ENCODE results near the gene DDX49. TPM values are rescaled to one million over a fixed set of nuclear protein-coding genes. Genes with fewer than 3 reads are reported as not detected.
"Not testable (repeated sequence)": the region's sequence is repeated elsewhere in the genome, so short reads cannot be mapped to it uniquely, and the experiment has no call there.

Gene DDX49
- total RNA-seq, 1 donor from 2014 or later, result 55.0 TPM

- peak; percentile 84 for DNase-seq (ENCODE audit: low read depth)
Measured at GRCh38 chr19:18895038-18895823, 24.3 kb upstream of the DDX49 start.

DNA sequence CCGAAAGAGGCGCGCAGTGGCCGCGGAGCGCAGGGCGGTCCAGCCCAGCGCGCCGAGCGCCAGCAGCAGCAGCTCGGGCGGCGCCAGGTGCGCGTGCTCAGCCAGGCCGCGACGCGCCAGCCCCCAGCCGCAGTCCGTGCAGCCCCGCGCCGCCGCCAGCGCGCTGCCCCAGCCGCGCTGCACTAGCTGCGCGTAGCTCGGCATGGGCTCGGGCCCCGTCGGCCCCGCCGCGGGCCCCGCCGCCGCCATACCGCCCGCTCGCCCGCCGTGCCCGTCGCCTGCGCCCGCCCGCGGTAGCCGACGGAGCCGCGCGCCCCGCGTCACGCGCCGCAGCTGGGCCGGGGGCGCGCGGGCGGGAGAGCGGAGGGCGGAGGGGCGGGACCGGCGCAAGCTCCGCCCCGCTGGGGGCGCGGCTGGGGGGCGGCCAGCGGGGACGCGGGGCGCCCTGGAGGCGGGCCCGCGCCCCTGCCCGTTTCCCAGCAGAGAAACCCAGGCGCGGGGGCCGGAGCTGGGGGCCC is 23.6 kb upstream of the DDX49 start, which contains the start of gene CERS1:
TSS of gene CERS1 (minus strand) at position 335 of the 518 bp plus-strand sequence. CDS start at position 249, 86 bp downstream.
- peak; percentile 31 for DNase-seq (ENCODE audit: low read depth)

GRCh38 chr19:18896421-18896841 is 23.1 kb upstream of the DDX49 start:
- no peak for DNase-seq (ENCODE audit: low read depth)

DNA sequence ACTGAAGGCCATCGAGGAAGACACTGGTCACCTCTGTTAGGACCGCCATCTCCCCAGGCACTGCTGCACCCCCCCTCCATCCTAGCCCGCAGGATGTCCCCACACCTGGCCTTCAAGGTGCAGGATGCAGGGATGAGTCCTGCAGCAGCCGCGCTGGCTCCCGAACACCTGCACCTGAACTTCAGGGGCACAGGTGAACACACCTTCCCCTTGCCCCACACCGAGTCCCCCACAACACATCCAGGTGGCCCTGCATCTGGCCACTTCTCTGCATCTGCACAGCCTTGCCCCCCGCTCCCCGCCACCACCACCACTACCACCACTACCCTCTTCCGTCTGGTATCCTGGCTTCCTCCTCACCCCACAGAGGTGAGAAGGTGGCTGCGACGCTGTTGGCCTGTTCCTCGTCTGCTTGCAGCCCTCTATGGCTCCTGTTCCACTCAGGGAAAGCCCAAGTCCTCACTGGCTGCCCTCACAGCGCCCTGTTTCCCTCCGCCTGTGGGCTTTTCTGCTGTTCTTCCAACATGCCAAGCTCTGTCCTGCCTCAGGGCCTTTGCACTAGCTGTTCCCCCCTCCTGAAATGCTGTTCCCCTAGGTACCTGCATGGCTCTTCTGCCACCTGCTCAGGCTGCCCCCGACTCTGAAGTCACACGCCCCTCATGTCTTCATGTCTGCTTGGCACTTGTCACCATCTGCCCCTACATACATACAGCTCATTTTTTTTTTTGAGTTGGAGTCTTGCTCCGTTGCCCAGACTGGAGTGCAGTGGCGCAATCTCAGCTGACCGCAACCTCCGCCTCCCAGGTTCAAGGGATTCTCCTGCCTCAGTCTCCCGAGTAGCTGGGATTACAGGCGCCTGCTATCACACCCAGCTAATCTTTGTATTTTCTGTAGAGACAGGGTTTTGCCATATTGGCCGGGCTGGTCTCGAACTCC is 22.2 kb upstream of the DDX49 start:
- DNase-seq (ENCODE audit: low read depth), result no peak

- peak; percentile 23 for DNase-seq (ENCODE audit: low read depth)
Measured at GRCh38 chr19:18898081-18898606, 21.4 kb upstream of the DDX49 start.

GRCh38 chr19:18898607-18899408 is 20.7 kb upstream of the DDX49 start:
- no peak for DNase-seq (ENCODE audit: low read depth)

GRCh38 chr19:18899624-18900560 is 19.6 kb upstream of the DDX49 start:
- DNase-seq (ENCODE audit: low read depth), result no peak

- no peak for DNase-seq (ENCODE audit: low read depth)
Measured at GRCh38 chr19:18900700-18901481, 18.6 kb upstream of the DDX49 start.

GRCh38 chr19:18901491-18901890 is 18.0 kb upstream of the DDX49 start:
- no peak for DNase-seq (ENCODE audit: low read depth)

GRCh38 chr19:18902519-18902918 is 17.0 kb upstream of the DDX49 start:
- DNase-seq (ENCODE audit: low read depth), result not testable (repeated sequence)

GRCh38 chr19:18903156-18904037 is 16.1 kb upstream of the DDX49 start:
- no peak for DNase-seq (ENCODE audit: low read depth)

DNA sequence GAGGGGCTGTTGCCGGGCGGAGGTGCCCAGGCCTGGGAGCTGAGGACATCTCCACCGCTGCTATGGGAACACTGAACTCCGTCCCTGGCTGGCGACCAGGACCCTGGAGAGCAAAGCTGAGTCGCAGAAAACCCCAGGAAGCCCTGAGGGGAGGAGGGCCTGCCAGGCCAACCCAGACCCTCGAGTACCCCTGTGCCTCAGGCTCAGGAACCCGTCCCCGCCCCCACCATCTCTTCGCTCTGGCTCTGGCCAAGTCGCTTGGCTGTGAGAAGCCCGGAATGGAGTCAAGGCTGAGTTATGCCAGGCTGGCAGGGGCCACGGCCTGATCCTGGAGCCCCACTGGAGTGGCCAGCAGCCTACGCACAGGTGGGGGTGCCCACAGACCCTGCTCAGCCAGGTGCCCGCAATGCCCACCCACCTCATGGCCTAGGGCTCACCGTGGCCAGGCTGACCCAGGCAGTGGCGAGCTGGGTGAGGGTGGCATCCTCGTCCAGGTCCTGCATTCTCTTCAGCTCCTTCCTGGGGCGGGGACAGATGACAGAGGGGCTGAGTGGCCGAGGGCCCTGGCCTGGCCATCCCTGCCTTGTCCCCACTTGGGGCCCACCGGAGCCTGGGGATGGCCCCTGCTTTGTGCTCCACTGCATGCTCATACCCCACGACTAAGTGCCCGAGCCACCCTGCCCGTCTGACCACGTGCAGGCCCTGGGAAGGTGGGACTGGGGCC is 15.0 kb upstream of the DDX49 start:
- DNase-seq (ENCODE audit: low read depth), result no peak

DNA sequence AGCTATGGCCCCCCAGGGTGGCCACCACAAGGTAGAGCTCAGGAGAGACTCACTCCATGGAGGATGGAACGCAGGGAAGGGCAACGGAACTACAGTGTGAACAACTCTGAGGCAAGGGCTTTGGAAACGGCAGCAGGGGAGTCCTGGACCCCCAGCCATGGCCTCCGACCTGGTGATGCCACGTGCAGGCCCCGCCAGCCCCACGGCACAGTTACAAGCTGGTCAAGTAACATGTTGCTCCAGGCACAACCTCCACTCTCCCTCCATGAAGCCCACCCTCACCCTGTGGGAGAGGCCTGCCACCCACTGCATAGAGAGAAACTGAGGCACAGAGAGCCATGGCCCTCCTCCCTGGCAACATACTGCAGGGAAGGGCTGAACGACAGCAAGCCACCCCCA is 14.5 kb upstream of the DDX49 start:
- no peak for DNase-seq (ENCODE audit: low read depth)

DNA sequence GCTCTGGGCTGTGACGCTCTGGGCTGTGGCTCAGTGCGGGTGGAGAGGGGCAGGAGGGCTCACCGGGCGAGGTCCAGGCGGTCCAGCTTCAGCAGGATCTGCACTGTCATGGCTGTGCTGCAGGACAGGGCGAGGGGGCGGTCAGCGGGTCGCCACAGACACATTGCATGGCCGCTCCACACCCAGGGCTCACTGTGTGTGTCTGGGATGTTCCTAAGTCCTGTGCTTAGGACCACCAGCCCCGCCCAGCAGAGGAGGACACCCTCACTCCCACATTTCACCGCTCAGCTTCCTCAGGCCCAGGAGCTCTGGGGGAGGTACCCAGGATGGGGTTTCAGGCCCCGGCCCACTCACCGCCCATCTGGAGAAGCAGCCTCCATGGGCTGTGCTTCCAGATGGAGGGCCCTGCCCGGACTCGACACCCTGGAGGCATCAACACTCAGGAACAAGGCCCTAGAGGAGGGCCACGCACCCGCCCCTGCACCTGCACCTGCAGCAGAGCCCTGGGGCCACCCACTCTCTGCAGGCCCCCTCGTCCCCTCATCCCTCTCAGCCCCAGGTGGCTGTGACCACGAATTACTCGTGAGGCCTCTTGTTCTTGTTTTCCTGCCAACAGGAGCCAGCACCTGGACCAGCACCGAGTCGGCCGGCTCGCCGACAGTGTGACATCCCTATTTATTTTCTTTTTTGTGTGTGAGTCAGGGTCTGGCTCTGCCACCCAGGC is 13.8 kb upstream of the DDX49 start:
- DNase-seq (ENCODE audit: low read depth), result no peak

DNA sequence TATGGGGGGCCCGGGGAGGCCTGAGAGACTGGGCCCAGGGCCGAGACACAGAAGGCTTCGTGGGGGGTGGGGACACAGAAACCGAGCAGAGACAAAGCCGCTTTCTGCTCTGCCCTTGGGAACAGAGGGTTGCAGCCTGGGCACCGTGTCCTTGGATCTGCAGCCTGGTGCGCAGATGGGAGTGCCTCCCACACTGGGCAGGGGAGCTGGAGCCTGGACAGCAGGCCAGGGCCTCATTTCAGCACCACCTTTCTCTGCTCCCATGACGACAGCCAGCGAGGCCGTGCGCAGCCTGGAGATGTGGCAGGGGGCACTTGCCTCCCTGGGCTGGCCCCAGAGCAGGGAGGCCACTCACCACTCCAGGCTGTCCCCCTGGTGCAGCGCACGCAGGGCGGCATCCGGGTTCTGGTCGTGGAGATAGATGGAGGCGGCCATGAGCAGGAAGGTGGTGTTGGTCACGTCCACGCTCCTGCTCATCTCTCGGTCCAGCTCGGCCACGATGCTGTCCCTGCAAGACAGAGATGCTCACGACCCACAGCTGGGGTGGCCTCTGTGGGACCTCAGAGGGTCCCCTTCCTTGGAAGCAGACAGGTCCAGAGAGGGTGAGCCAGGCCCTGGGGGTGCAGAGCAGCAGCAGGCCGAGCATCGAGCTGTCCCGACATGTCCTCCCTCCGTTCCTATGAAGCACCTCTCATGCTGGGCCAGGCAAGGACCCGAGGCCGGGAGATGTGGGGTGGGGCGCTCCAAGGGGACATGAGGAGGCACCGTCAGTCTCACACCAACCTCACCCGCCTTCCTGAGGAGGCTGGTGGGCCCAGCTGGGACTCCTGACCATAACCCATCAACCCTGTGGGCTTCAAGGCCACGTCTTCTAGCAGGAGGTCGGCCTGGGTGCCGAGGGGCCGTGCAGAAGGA is 12.7 kb upstream of the DDX49 start:
- no peak for DNase-seq (ENCODE audit: low read depth)

Measured in myocyte (in vitro differentiated cells).